OCI-LY1 (cell line): ENCODE data around the gene KCNT2.

Experiments used
- H2AFZ ChIP-seq: fragments of 200-600 bp; sonication (generic), shearing (Covaris generic); 2 replicates; pipeline ENCODE4 v1.6.0; 2014; ENCODE audit warnings: antibody characterized with exemption, mild to moderate bottlenecking, low read length
- H3F3A ChIP-seq: fragments of 200-600 bp; sonication (generic), shearing (Covaris generic); 2 replicates; pipeline ENCODE4 v1.6.0; 2014; ENCODE audit warnings: mild to moderate bottlenecking, antibody characterized with exemption, low read length, moderate library complexity; ENCODE audit not compliant: insufficient read depth
- H3K27ac ChIP-seq: fragments of 200-600 bp; sonication (generic); 2 replicates; pipeline ENCODE4 v1.5.1; 2014; ENCODE audit warnings: low read length, mixed run types, mild to moderate bottlenecking, low read depth; ENCODE audit not compliant: poor library complexity, severe bottlenecking
- H3K27me3 ChIP-seq: fragments of 200-600 bp; sonication (generic); 2 replicates; pipeline ENCODE4 v1.6.0; 2014; ENCODE audit warnings: antibody characterized with exemption, mild to moderate bottlenecking, low read length, moderate library complexity; ENCODE audit not compliant: insufficient read depth
- H3K36me3 ChIP-seq: fragments of 200-600 bp; sonication (generic); 2 replicates; pipeline ENCODE4 v1.6.1; 2014; ENCODE audit warnings: mild to moderate bottlenecking, antibody characterized with exemption, low read length, moderate library complexity, mixed read lengths; ENCODE audit not compliant: insufficient read depth
- H3K4me1 ChIP-seq: fragments of 200-600 bp; sonication (generic); 2 replicates; pipeline ENCODE4 v1.5.1; 2014; ENCODE audit warnings: mild to moderate bottlenecking, low read length, moderate library complexity; ENCODE audit not compliant: insufficient read depth, severe bottlenecking
- H3K4me2 ChIP-seq: fragments of 200-600 bp; sonication (generic), shearing (Covaris generic); 2 replicates; pipeline ENCODE4 v1.6.1; 2014; ENCODE audit warnings: low read length
- H3K4me3 ChIP-seq: fragments of 200-600 bp; sonication (generic); 2 replicates; pipeline ENCODE4 v1.5.1; 2014; ENCODE audit warnings: low read length, low read depth, mild to moderate bottlenecking, mixed read lengths; ENCODE audit not compliant: poor library complexity, severe bottlenecking
- H3K79me2 ChIP-seq: fragments of 200-600 bp; shearing (Covaris generic); 2 replicates; pipeline ENCODE4 v1.6.1; 2016; ENCODE audit warnings: mixed run types, low read length, mixed read lengths; ENCODE audit not compliant: insufficient read depth
- H3K9ac ChIP-seq: fragments of 200-600 bp; sonication (generic), shearing (Covaris generic); 2 replicates; pipeline ENCODE4 v1.6.1; 2014; ENCODE audit warnings: mild to moderate bottlenecking, low read length, mixed read lengths
- H3K9me2 ChIP-seq: fragments of 200-600 bp; sonication (generic), shearing (Covaris generic); 2 replicates; pipeline ENCODE4 v1.6.1; 2014; ENCODE audit warnings: low read depth, mild to moderate bottlenecking, low read length, mixed read lengths
- H3K9me3 ChIP-seq: fragments of 200-600 bp; shearing (Covaris generic); 2 replicates; pipeline ENCODE4 v1.6.1; 2014; ENCODE audit warnings: low read length, mixed read lengths
- H4K20me1 ChIP-seq: fragments of 200-600 bp; sonication (generic), shearing (Covaris generic); 2 replicates; pipeline ENCODE4 v1.6.0; 2016; ENCODE audit warnings: mild to moderate bottlenecking, low read length; ENCODE audit not compliant: insufficient read depth
- EZH2 ChIP-seq: fragments of 200-600 bp; sonication (generic), shearing (Covaris generic); IDR thresholded peaks from 2 replicates; pipeline ENCODE4 v1.8.0; 2017; ENCODE audit warnings: borderline replicate concordance, mixed run types, mild to moderate bottlenecking, antibody characterized with exemption, low read length, moderate library complexity, mixed read lengths
- TF ChIP-seq, protein P1 (sequence below): fragments of 200-600 bp; sonication (generic), shearing (Covaris generic); IDR thresholded peaks from 2 replicates; pipeline ENCODE4 v1.5.1; 2017; ENCODE audit warnings: mild to moderate bottlenecking, antibody characterized with exemption, low read length, moderate library complexity, mixed read lengths

The KCNT2 gene

GRCh38 chr1:196449460-196449859 lies 158.8 kb downstream of the KCNT2 start:
- Histone ChIP-seq H3K4me3 (no peak overlapping the region), H3K9ac (no peak overlapping the region), H3K9me2 (no peaks in the 10 kb centered on the region), H3K79me2 (no peaks in the 10 kb centered on the region), H4K20me1 (no peaks in the 10 kb centered on the region), H3F3A (no peaks in the 10 kb centered on the region), H3K4me2 (no peak overlapping the region), H3K36me3 (no peaks in the 10 kb centered on the region), H3K27me3 (no peaks in the 10 kb centered on the region), H3K27ac (no peak overlapping the region), H3K9me3 (no peaks in the 10 kb centered on the region), H2AFZ (no peak overlapping the region), H3K4me1 (no peaks in the 10 kb centered on the region)
- TF ChIP-seq, protein P1, sequence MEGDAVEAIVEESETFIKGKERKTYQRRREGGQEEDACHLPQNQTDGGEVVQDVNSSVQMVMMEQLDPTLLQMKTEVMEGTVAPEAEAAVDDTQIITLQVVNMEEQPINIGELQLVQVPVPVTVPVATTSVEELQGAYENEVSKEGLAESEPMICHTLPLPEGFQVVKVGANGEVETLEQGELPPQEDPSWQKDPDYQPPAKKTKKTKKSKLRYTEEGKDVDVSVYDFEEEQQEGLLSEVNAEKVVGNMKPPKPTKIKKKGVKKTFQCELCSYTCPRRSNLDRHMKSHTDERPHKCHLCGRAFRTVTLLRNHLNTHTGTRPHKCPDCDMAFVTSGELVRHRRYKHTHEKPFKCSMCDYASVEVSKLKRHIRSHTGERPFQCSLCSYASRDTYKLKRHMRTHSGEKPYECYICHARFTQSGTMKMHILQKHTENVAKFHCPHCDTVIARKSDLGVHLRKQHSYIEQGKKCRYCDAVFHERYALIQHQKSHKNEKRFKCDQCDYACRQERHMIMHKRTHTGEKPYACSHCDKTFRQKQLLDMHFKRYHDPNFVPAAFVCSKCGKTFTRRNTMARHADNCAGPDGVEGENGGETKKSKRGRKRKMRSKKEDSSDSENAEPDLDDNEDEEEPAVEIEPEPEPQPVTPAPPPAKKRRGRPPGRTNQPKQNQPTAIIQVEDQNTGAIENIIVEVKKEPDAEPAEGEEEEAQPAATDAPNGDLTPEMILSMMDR = no peak
- no peak for TF ChIP-seq EZH2

- Histone ChIP-seq H2AFZ (no peak overlapping the region), H4K20me1 (no peaks in the 10 kb centered on the region), H3K27me3 (no peaks in the 10 kb centered on the region), H3K79me2 (no peaks in the 10 kb centered on the region), H3K9me2 (no peaks in the 10 kb centered on the region), H3K27ac (no peak overlapping the region), H3K4me1 (no peaks in the 10 kb centered on the region), H3K4me3 (no peak overlapping the region), H3K9ac (no peak overlapping the region), H3K36me3 (no peaks in the 10 kb centered on the region), H3K9me3 (no peaks in the 10 kb centered on the region), H3F3A (no peaks in the 10 kb centered on the region), H3K4me2 (no peak overlapping the region)
- TF ChIP-seq, protein P1 = no peak
- no peak for TF ChIP-seq EZH2
Measured at GRCh38 chr1:196445775-196446174, 162.5 kb downstream of the KCNT2 start.

DNA sequence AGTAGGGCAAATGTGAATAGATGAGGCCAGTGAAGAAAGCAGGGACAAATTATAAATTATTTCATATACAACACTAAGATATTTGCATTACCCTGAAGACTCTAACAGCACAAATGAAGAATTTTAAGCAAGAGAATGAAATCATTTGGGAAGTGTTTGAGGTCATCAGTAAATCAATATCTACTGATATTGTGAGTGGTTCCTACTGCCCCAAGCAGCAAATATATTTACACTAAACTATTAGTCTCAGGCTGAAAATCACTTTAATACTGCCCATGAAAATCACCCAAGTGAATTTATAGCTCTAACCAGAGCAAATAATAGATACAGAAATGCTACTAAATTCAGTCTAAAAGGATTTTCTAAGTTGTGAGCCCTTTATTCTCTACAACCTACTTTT lies 163.6 kb downstream of the KCNT2 start:
- no peaks in the 10 kb centered on the region for H3F3A ChIP-seq
- no peaks in the 10 kb centered on the region for H3K27me3 ChIP-seq
- no peak overlapping the region for H3K9ac ChIP-seq
- H3K4me3 ChIP-seq = no peak overlapping the region
- no peaks in the 10 kb centered on the region for H3K36me3 ChIP-seq
- H3K4me2 ChIP-seq = no peak overlapping the region
- H3K9me2 ChIP-seq = no peaks in the 10 kb centered on the region
- no peaks in the 10 kb centered on the region for H3K9me3 ChIP-seq
- TF ChIP-seq, protein P1 = no peak
- TF ChIP-seq EZH2 = no peak
- no peaks in the 10 kb centered on the region for H4K20me1 ChIP-seq
- H3K4me1 ChIP-seq = no peaks in the 10 kb centered on the region
- no peak overlapping the region for H3K27ac ChIP-seq
- H3K79me2 ChIP-seq = no peaks in the 10 kb centered on the region
- no peak overlapping the region for H2AFZ ChIP-seq
